Measurements from ENCODE around the gene TYW1B. TPM values are rescaled to one million over a fixed set of nuclear protein-coding genes. Genes with fewer than 3 reads are reported as not detected.
"Not testable (repeated sequence)": the region's sequence is repeated elsewhere in the genome, so short reads cannot be mapped to it uniquely, and the experiment has no call there.

The TYW1B gene
- total RNA-seq, 2 donors from 2014 or later: 4.8 TPM

GRCh38 chr7:72801564-72801963, 26.4 kb downstream of the TYW1B start:
- H3K27ac Mint-ChIP-seq; H3K27me3 Mint-ChIP-seq; H3K4me1 Mint-ChIP-seq; DNase-seq; H3K9me3 ChIP-seq (ENCODE audit: control insufficient read depth, low read length, poor library complexity, severe bottlenecking); H3K4me3 Mint-ChIP-seq; H3K36me3 Mint-ChIP-seq (ENCODE audit: low read depth); ATAC-seq: not testable (repeated sequence)

- H3K4me1 Mint-ChIP-seq; H3K9me3 ChIP-seq (ENCODE audit: control insufficient read depth, low read length, poor library complexity, severe bottlenecking); ATAC-seq; H3K27me3 Mint-ChIP-seq; H3K36me3 Mint-ChIP-seq (ENCODE audit: low read depth); H3K4me3 Mint-ChIP-seq; DNase-seq; H3K27ac Mint-ChIP-seq: not testable (repeated sequence)
Observed at GRCh38 chr7:72795401-72795800, 32.6 kb downstream of the TYW1B start.

GRCh38 chr7:72793791-72794190, 34.2 kb downstream of the TYW1B start:
- H3K9me3 ChIP-seq (ENCODE audit: control insufficient read depth, low read length, poor library complexity, severe bottlenecking): no peaks in the 10 kb centered on the region
- Mint-ChIP-seq H3K36me3 (ENCODE audit: low read depth) (no peaks in the 10 kb centered on the region), H3K4me3 (no peak overlapping the region), H3K27me3 (no peaks in the 10 kb centered on the region), H3K27ac (no peak overlapping the region), H3K4me1 (no peaks in the 10 kb centered on the region)
- no peak for ATAC-seq
- DNase-seq: no peak

- H3K36me3 Mint-ChIP-seq (ENCODE audit: low read depth); H3K9me3 ChIP-seq (ENCODE audit: control insufficient read depth, low read length, poor library complexity, severe bottlenecking); ATAC-seq; H3K27ac Mint-ChIP-seq; H3K4me1 Mint-ChIP-seq; H3K27me3 Mint-ChIP-seq; DNase-seq; H3K4me3 Mint-ChIP-seq: not testable (repeated sequence)
Observed at GRCh38 chr7:72790698-72791060, 37.3 kb downstream of the TYW1B start.

GRCh38 chr7:72790048-72790697, 37.8 kb downstream of the TYW1B start:
- not testable (repeated sequence) for H3K27me3 Mint-ChIP-seq; DNase-seq; H3K4me3 Mint-ChIP-seq; ATAC-seq; H3K9me3 ChIP-seq (ENCODE audit: control insufficient read depth, low read length, poor library complexity, severe bottlenecking); H3K36me3 Mint-ChIP-seq (ENCODE audit: low read depth); H3K27ac Mint-ChIP-seq; H3K4me1 Mint-ChIP-seq

GRCh38 chr7:72785166-72785955, 42.6 kb downstream of the TYW1B start:
- H3K27ac Mint-ChIP-seq: no peak overlapping the region
- H3K4me1 Mint-ChIP-seq: peaks cover 3% of the 10 kb centered on the region
- no peaks in the 10 kb centered on the region for H3K36me3 Mint-ChIP-seq (ENCODE audit: low read depth)
- no peaks in the 10 kb centered on the region for H3K27me3 Mint-ChIP-seq
- DNase-seq (no peak), ATAC-seq (no peak)
- no peak overlapping the region for H3K4me3 Mint-ChIP-seq
- H3K9me3 ChIP-seq (ENCODE audit: control insufficient read depth, low read length, poor library complexity, severe bottlenecking): no peaks in the 10 kb centered on the region

- not testable (repeated sequence) for ATAC-seq; H3K36me3 Mint-ChIP-seq (ENCODE audit: low read depth); H3K4me1 Mint-ChIP-seq
Observed at GRCh38 chr7:72783601-72784370, 44.2 kb downstream of the TYW1B start.

GRCh38 chr7:72781631-72782030, 46.4 kb downstream of the TYW1B start:
- DNase-seq (no peak), ATAC-seq (no peak)
- Mint-ChIP-seq H3K27ac (no peak overlapping the region), H3K4me3 (no peak overlapping the region), H3K36me3 (ENCODE audit: low read depth) (no peaks in the 10 kb centered on the region), H3K4me1 (peaks cover 3% of the 10 kb centered on the region), H3K27me3 (no peaks in the 10 kb centered on the region)
- no peaks in the 10 kb centered on the region for H3K9me3 ChIP-seq (ENCODE audit: control insufficient read depth, low read length, poor library complexity, severe bottlenecking)

More at GRCh38 chr7:72783601-72784370, 44.2 kb downstream of the TYW1B start:
- H3K27ac Mint-ChIP-seq; H3K27me3 Mint-ChIP-seq; DNase-seq; H3K9me3 ChIP-seq (ENCODE audit: control insufficient read depth, low read length, poor library complexity, severe bottlenecking); H3K4me3 Mint-ChIP-seq: not testable (repeated sequence)

- DNase-seq: no peak
- H3K27ac Mint-ChIP-seq: no peak overlapping the region
- no peak for ATAC-seq
- H3K4me1 Mint-ChIP-seq: peaks cover 3% of the 10 kb centered on the region
- H3K4me3 Mint-ChIP-seq: no peak overlapping the region
- no peaks in the 10 kb centered on the region for H3K36me3 Mint-ChIP-seq (ENCODE audit: low read depth)
- no peaks in the 10 kb centered on the region for H3K9me3 ChIP-seq (ENCODE audit: control insufficient read depth, low read length, poor library complexity, severe bottlenecking)
- H3K27me3 Mint-ChIP-seq: no peaks in the 10 kb centered on the region
Observed at GRCh38 chr7:72781161-72781560, 46.8 kb downstream of the TYW1B start.

- not testable (repeated sequence) for H3K27ac Mint-ChIP-seq; H3K36me3 Mint-ChIP-seq (ENCODE audit: low read depth); H3K27me3 Mint-ChIP-seq; H3K4me1 Mint-ChIP-seq; H3K9me3 ChIP-seq (ENCODE audit: control insufficient read depth, low read length, poor library complexity, severe bottlenecking); ATAC-seq; DNase-seq; H3K4me3 Mint-ChIP-seq
Observed at GRCh38 chr7:72780289-72780894, 47.6 kb downstream of the TYW1B start.

GRCh38 chr7:72777167-72777566, 50.8 kb downstream of the TYW1B start:
- not testable (repeated sequence) for H3K27ac Mint-ChIP-seq; H3K36me3 Mint-ChIP-seq (ENCODE audit: low read depth); H3K9me3 ChIP-seq (ENCODE audit: control insufficient read depth, low read length, poor library complexity, severe bottlenecking); H3K4me1 Mint-ChIP-seq; DNase-seq; ATAC-seq; H3K27me3 Mint-ChIP-seq; H3K4me3 Mint-ChIP-seq

- not testable (repeated sequence) for ATAC-seq; H3K9me3 ChIP-seq (ENCODE audit: control insufficient read depth, low read length, poor library complexity, severe bottlenecking); H3K4me1 Mint-ChIP-seq; H3K27me3 Mint-ChIP-seq; DNase-seq; H3K4me3 Mint-ChIP-seq; H3K27ac Mint-ChIP-seq; H3K36me3 Mint-ChIP-seq (ENCODE audit: low read depth)
Observed at GRCh38 chr7:72772627-72773026, 55.4 kb downstream of the TYW1B start.

GRCh38 chr7:72766994-72767393, 61.0 kb downstream of the TYW1B start:
- not testable (repeated sequence) for H3K9me3 ChIP-seq (ENCODE audit: control insufficient read depth, low read length, poor library complexity, severe bottlenecking); ATAC-seq; H3K27ac Mint-ChIP-seq; DNase-seq; H3K4me1 Mint-ChIP-seq; H3K36me3 Mint-ChIP-seq (ENCODE audit: low read depth); H3K4me3 Mint-ChIP-seq; H3K27me3 Mint-ChIP-seq
